H1 (cell line): ENCODE results near the gene FAM131C. TPM values are rescaled to one million over a fixed set of nuclear protein-coding genes. Genes with fewer than 3 reads are reported as not detected.
"Not testable (repeated sequence)": the region's sequence is repeated elsewhere in the genome, so short reads cannot be mapped to it uniquely, and the experiment has no call there.

Source experiments
- CTCF ChIA-PET: fragments of 300-600 bp; sonication (Branson Sonifier 250); formaldehyde crosslinking; loops from one replicate; lab custom pipeline; 2021; ENCODE audit not compliant: partially characterized antibody; lab: Charles Lee
- POLR2A ChIA-PET: fragments of 300-600 bp; sonication (Branson Sonifier 250); formaldehyde crosslinking; loops from one replicate; lab custom pipeline; 2021; ENCODE audit warnings: inconsistent platforms; ENCODE audit not compliant: partially characterized antibody; lab: Charles Lee
- DNase-seq, 2 experiments: peaks; one replicate each; pipeline versions ENCODE4 v3.0.0 to v3.0.0-alpha.2; 2010 to 2022; ENCODE audit warnings: low spot score in 2 of 2, low read depth in 1 of 2, mixed read lengths in 1 of 2
- FAIRE-seq: peaks from 2 replicates; lab custom pipeline; 2011; peaks lifted over from hg19 to GRCh38; lab: Jason Lieb, UNC
- H2AFZ ChIP-seq: 2 replicates; pipeline ENCODE4 v1.8.1; 2012; ENCODE audit warnings: low read length, inconsistent platforms
- H2AK5ac ChIP-seq: 2 replicates; pipeline ENCODE4 v1.6.1; 2013; ENCODE audit warnings: low read depth, low read length
- H2BK120ac ChIP-seq: replicated peaks from 2 replicates; pipeline ENCODE3; 2013; ENCODE audit warnings: low read depth, low read length, inconsistent platforms
- H2BK12ac ChIP-seq: 2 replicates; pipeline ENCODE4 v1.6.1; 2013; ENCODE audit warnings: low read depth, low read length
- H2BK15ac ChIP-seq: 2 replicates; pipeline ENCODE4 v1.6.1; 2013; ENCODE audit warnings: low read length
- H2BK20ac ChIP-seq: 2 replicates; pipeline ENCODE4 v1.6.1; 2013; ENCODE audit warnings: low read length
- H2BK5ac ChIP-seq: 2 replicates; pipeline ENCODE4 v1.6.1; 2013; ENCODE audit warnings: low read depth, low read length
- H3K14ac ChIP-seq: 2 replicates; pipeline ENCODE4 v1.6.1; 2013; ENCODE audit warnings: inconsistent platforms; ENCODE audit not compliant: insufficient read length
- H3K18ac ChIP-seq: 2 replicates; pipeline ENCODE4 v1.6.1; 2013; ENCODE audit warnings: low read length; ENCODE audit errors: extremely low read depth
- H3K23ac ChIP-seq: 2 replicates; pipeline ENCODE4 v1.6.1; 2013; ENCODE audit warnings: inconsistent platforms; ENCODE audit not compliant: insufficient read length
- H3K23me2 ChIP-seq: 2 replicates; pipeline ENCODE4 v1.6.1; 2013; ENCODE audit warnings: low read depth, low read length
- H3K27ac ChIP-seq: 2 replicates; pipeline ENCODE4 v1.6.1; 2011; ENCODE audit warnings: low read depth, low read length, inconsistent platforms
- H3K27me3 ChIP-seq, 4 experiments: replicated peaks in 1 of 4; 1 replicate in 1 of 4; 2 replicates in 3 of 4; pipeline versions ENCODE4 v1.6.1 to v1.8.1; 2011 to 2013; ENCODE audit warnings: low read length in 3 of 4, mild to moderate bottlenecking in 3 of 4, inconsistent platforms in 2 of 4, mixed read lengths in 2 of 4, moderate library complexity in 1 of 4; ENCODE audit not compliant: control insufficient read depth in 3 of 4, insufficient read depth in 3 of 4; ENCODE audit errors: extremely low read depth in 1 of 4
- H3K36me3 ChIP-seq, 4 experiments: 2 replicates each; pipeline versions ENCODE4 v1.6.1 to v1.8.1; 2011 to 2013; ENCODE audit warnings: mild to moderate bottlenecking in 4 of 4, low read length in 3 of 4, moderate library complexity in 2 of 4, control low read depth in 1 of 4, inconsistent platforms in 1 of 4; ENCODE audit not compliant: insufficient read depth in 4 of 4, control insufficient read depth in 2 of 4
- H3K4ac ChIP-seq: replicated peaks from 2 replicates; pipeline ENCODE3; 2013; ENCODE audit warnings: low read length, low read depth, mixed read lengths, inconsistent platforms; ENCODE audit not compliant: insufficient read length
- H3K4me1 ChIP-seq, 4 experiments: replicated peaks in 1 of 4; 1 replicate in 1 of 4; 2 replicates in 3 of 4; pipeline versions ENCODE4 v1.6.1 to v1.8.1; 2011 to 2013; ENCODE audit warnings: low read length in 3 of 4, inconsistent platforms in 2 of 4, mixed read lengths in 1 of 4; ENCODE audit not compliant: insufficient read depth in 4 of 4, control insufficient read depth in 3 of 4
- H3K4me2 ChIP-seq, 2 experiments: 2 replicates each; pipeline versions ENCODE4 v1.6.1 to v1.8.1; 2011 to 2013; ENCODE audit warnings: low read depth in 2 of 2, low read length in 2 of 2, control low read depth in 1 of 2, inconsistent platforms in 1 of 2, mild to moderate bottlenecking in 1 of 2; ENCODE audit not compliant: insufficient read depth in 1 of 2
- H3K4me3 ChIP-seq, 4 experiments: fragments of 200-600, 300-600 bp in 1 of 4; sonication (generic), shearing (Covaris generic), sonication (Bioruptor Twin) in 1 of 4; 2 replicates each; pipeline versions ENCODE4 v1.5.1 to v1.8.1; 2011 to 2016; ENCODE audit warnings: low read length in 4 of 4, low read depth in 3 of 4, control low read depth in 2 of 4, inconsistent platforms in 2 of 4, mild to moderate bottlenecking in 2 of 4, mixed read lengths in 1 of 4, moderate library complexity in 1 of 4; ENCODE audit not compliant: insufficient read depth in 2 of 4; ENCODE audit errors: extremely low read depth in 1 of 4
- H3K56ac ChIP-seq: replicated peaks from 2 replicates; pipeline ENCODE3; 2013; ENCODE audit warnings: low read depth, mild to moderate bottlenecking, mixed read lengths, low read length, inconsistent platforms; ENCODE audit not compliant: insufficient read length
- H3K79me1 ChIP-seq: 2 replicates; pipeline ENCODE4 v1.6.1; 2013; ENCODE audit warnings: low read depth, low read length, control low read depth
- H3K79me2 ChIP-seq, 2 experiments: 2 replicates each; pipeline versions ENCODE4 v1.6.1 to v1.8.1; 2012 to 2013; ENCODE audit warnings: low read length in 2 of 2, mild to moderate bottlenecking in 2 of 2, inconsistent platforms in 1 of 2; ENCODE audit not compliant: insufficient read depth in 2 of 2, control insufficient read depth in 1 of 2
- H3K9ac ChIP-seq, 4 experiments: replicated peaks in 1 of 4; 1 replicate in 1 of 4; 2 replicates in 3 of 4; pipeline versions ENCODE4 v1.6.1 to v1.8.1; 2011 to 2013; ENCODE audit warnings: low read depth in 3 of 4, low read length in 3 of 4, control low read depth in 2 of 4, mild to moderate bottlenecking in 2 of 4, moderate library complexity in 2 of 4, inconsistent platforms in 1 of 4; ENCODE audit errors: extremely low read depth in 1 of 4
- H3K9me3 ChIP-seq, 2 experiments: 2 replicates each; pipeline versions ENCODE4 v1.6.1 to v1.8.1; 2012 to 2013; ENCODE audit warnings: mild to moderate bottlenecking in 2 of 2, moderate library complexity in 2 of 2, control low read depth in 1 of 2, inconsistent platforms in 1 of 2, low read depth in 1 of 2, low read length in 1 of 2, mixed read lengths in 1 of 2; ENCODE audit not compliant: insufficient read depth in 2 of 2
- H4K20me1 ChIP-seq, 2 experiments: replicated peaks in 1 of 2; 2 replicates each; pipeline versions ENCODE3 to v1.8.1; 2011 to 2013; ENCODE audit warnings: inconsistent platforms in 2 of 2, low read length in 2 of 2, mild to moderate bottlenecking in 1 of 2; ENCODE audit not compliant: insufficient read depth in 2 of 2, control insufficient read depth in 1 of 2
- H4K5ac ChIP-seq: 2 replicates; pipeline ENCODE4 v1.6.1; 2013; ENCODE audit warnings: low read length, low read depth, mixed read lengths, inconsistent platforms; ENCODE audit not compliant: insufficient read length
- H4K8ac ChIP-seq: 2 replicates; pipeline ENCODE4 v1.8.0; 2013; ENCODE audit warnings: mild to moderate bottlenecking, moderate library complexity, low read length, inconsistent platforms; ENCODE audit not compliant: insufficient read depth; ENCODE audit errors: extremely low read depth
- H4K91ac ChIP-seq: replicated peaks from 2 replicates; pipeline ENCODE3; 2013; ENCODE audit warnings: low read length, mixed read lengths, inconsistent platforms; ENCODE audit not compliant: insufficient read length
- WGBS, 2 experiments: shearing (Covaris generic) in 1 of 2; methylation state at CpG; one replicate each; pipeline versions ENCODE4 v1.1.6 to v1.1.7; 2013 to 2015; ENCODE audit warnings: low lambda C conversion rate in 2 of 2, mixed read lengths in 2 of 2, inconsistent platforms in 1 of 2, low coverage in 1 of 2, missing lambda C conversion rate in 1 of 2; ENCODE audit not compliant: insufficient replicate concordance in 2 of 2, insufficient coverage in 1 of 2, insufficient read length in 1 of 2; ENCODE audit errors: extremely low coverage in 1 of 2, missing lambda C conversion rate in 1 of 2; 5-methylcytosine and 5-hydroxymethylcytosine counted together
- polyA plus RNA-seq, 7 experiments: library from polyadenylated mRNA; depleted of rRNA in 3 of 7; stranded (reverse) in 5 of 7; unstranded in 2 of 7; fragments of >200 nt in 5 of 7; fragments of 200-250 nt in 2 of 7; gene quantifications; 1 replicate in 5 of 7; 2 replicates in 1 of 7; 4 replicates in 1 of 7; pipeline versions ENCODE4 v1.2.1 to v1.2.3, GENCODE V29; 2011 to 2013; ENCODE audit warnings: missing spikeins in 2 of 7, mixed read lengths in 2 of 7
- total RNA-seq: library from RNA; stranded (reverse); fragmentation: NEBNext Ultra II Directional; extraction: Animal tissue kit (Norgen Biotek cat#: 25700); gene quantifications from 2 replicates; pipeline ENCODE4 v1.2.1, GENCODE V29; 2021

The FAM131C gene
- total and polyA plus RNA-seq, 2 of the 8 experiments (the other 6 are each of a cell fraction or from before 2014, with no cell fraction given): 0.73 to 0.78 TPM

DNA sequence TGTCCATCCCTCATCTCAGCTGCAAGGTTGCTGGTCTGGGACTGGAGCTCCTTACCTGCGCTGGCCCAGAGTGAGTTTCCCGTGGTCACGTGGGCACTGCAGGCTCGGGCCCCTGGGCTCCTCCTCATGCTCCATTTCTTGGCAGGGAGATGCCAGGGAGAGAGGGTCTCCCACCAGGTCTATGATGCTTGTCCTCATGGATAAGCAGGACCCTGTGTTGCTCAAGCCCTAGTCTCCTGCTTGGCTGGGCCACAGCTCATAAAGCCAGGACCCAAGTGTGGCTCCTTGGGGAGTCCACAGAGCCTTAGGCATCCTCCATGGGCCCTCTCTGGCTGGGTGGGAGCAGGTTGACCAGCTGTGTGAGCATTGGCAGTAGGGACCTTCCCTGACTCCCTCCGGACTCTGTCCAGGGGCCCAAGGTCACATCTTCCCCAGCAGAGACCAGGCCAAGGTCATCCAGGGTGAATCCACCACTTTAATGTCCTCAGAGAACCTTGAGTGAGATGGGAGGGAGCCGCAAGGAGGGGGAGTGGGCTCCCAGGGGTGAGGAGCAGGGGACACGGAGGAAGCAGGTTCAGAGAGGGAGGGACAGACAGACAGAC, 16.0 kb downstream of the FAM131C start:
- not testable (repeated sequence) for H3K14ac ChIP-seq, H3K18ac ChIP-seq, H2BK12ac ChIP-seq, H4K20me1 ChIP-seq, H3K4me2 ChIP-seq, H3K9ac ChIP-seq, H3K79me1 ChIP-seq, H2BK5ac ChIP-seq, H3K23ac ChIP-seq, H4K91ac ChIP-seq, H3K27ac ChIP-seq, H2AK5ac ChIP-seq, H4K5ac ChIP-seq, H2BK15ac ChIP-seq, H3K23me2 ChIP-seq, H2AFZ ChIP-seq, H3K56ac ChIP-seq, H3K4me1 ChIP-seq, H3K4ac ChIP-seq, H4K8ac ChIP-seq, H3K4me3 ChIP-seq, DNase-seq, H3K27me3 ChIP-seq, FAIRE-seq, H3K9me3 ChIP-seq, H2BK20ac ChIP-seq, H2BK120ac ChIP-seq, H3K36me3 ChIP-seq, H3K79me2 ChIP-seq
- WGBS, 2 experiments: 72% methylated on average over 5 of the region's 7 CpGs; no CpG with 5 or more reads in 1 of the 2 experiments
- ChIA-PET CTCF (interaction anchor here (0.7 to 5.5 kb wide), 10 partner anchors 13 to 266 kb away, joined by 3 to 34 read pairs (median 4); no protein-coding TSS in a partner anchor), POLR2A (interaction anchor here (0.6 to 1.0 kb wide), 3 partner anchors 10 to 50 kb away, joined by 3 read pairs; no protein-coding TSS in a partner anchor)
